Glutamatergic neuron (in vitro differentiated cells): ENCODE data around the gene DNAJA2. TPM values are rescaled to one million over a fixed set of nuclear protein-coding genes. Genes with fewer than 3 reads are reported as not detected.
"Not testable (repeated sequence)": the region's sequence is repeated elsewhere in the genome, so short reads cannot be mapped to it uniquely, and the experiment has no call there.

Experiments used
- DNase-seq: peaks from one replicate; pipeline ENCODE4 v3.0.0; 2022
- H3K27ac Mint-ChIP-seq: one replicate; pipeline ENCODE4 v1.8.0; 2020; ENCODE audit warnings: mild to moderate bottlenecking, mixed read lengths, inconsistent platforms; ENCODE audit not compliant: unreplicated experiment
- H3K27me3 Mint-ChIP-seq: one replicate; pipeline ENCODE4 v1.8.0; 2020; ENCODE audit warnings: mild to moderate bottlenecking, moderate library complexity, mixed read lengths, inconsistent platforms; ENCODE audit not compliant: unreplicated experiment
- H3K36me3 Mint-ChIP-seq: one replicate; pipeline ENCODE4 v1.8.0; 2020; ENCODE audit warnings: mild to moderate bottlenecking, mixed read lengths, inconsistent platforms; ENCODE audit not compliant: unreplicated experiment
- H3K4me1 Mint-ChIP-seq: one replicate; pipeline ENCODE4 v1.8.0; 2020; ENCODE audit warnings: mild to moderate bottlenecking, low read depth, mixed read lengths, inconsistent platforms; ENCODE audit not compliant: unreplicated experiment
- H3K4me3 Mint-ChIP-seq: one replicate; pipeline ENCODE4 v1.8.0; 2020; ENCODE audit warnings: mild to moderate bottlenecking, mixed read lengths, inconsistent platforms; ENCODE audit not compliant: unreplicated experiment
- H3K9me3 Mint-ChIP-seq: one replicate; pipeline ENCODE4 v1.8.0; 2020; ENCODE audit warnings: mild to moderate bottlenecking, moderate library complexity, mixed read lengths, inconsistent platforms; ENCODE audit not compliant: unreplicated experiment
- CTCF ChIP-seq: fragments of 200-600 bp; sonication (generic); IDR thresholded peaks from one replicate; pipeline ENCODE4 v1.5.0; 2021; ENCODE audit not compliant: partially characterized antibody, unreplicated experiment
- total RNA-seq: library from RNA; stranded (reverse); fragmentation: NEBNext Ultra II Directional; extraction: Animal tissue kit (Norgen Biotek cat#: 25700); gene quantifications from one replicate; pipeline ENCODE4 v1.2.1, GENCODE V29; 2021; ENCODE audit not compliant: unreplicated experiment

The DNAJA2 gene
- total RNA-seq, 1 donor from 2014 or later = 95.8 TPM

- Mint-ChIP-seq H3K4me1 (no peaks in the 10 kb centered on the region), H3K36me3 (no peaks in the 10 kb centered on the region), H3K9me3 (peaks cover 4% of the 10 kb centered on the region), H3K4me3 (no peak overlapping the region), H3K27ac (no peak overlapping the region), H3K27me3 (peaks cover 1% of the 10 kb centered on the region)
- no peak for TF ChIP-seq CTCF
- no peak for DNase-seq
Observed at GRCh38 chr16:47004652-47005051, 31.2 kb upstream of the DNAJA2 start.

DNA sequence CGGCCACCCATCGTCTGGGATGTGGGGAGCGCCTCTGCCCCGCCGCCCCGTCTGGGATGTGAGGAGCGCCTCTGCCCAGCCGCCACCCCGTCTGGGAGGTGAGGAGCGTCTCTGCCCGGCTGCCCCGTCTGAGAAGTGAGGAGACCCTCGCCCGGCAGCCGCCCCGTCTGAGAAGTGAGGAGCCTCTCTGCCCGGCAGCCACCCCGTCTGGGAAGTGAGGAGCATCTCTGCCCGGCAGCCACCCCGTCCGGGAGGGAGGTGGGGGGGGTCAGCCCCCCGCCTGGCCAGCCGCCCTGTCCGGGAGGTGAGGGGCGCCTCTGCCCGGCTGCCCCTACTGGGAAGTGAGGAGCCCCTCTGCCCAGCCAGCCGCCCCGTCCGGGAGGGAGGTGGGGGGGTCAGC, 26.6 kb upstream of the DNAJA2 start:
- not testable (repeated sequence) for DNase-seq, H3K4me1 Mint-ChIP-seq, H3K27me3 Mint-ChIP-seq, H3K36me3 Mint-ChIP-seq, H3K4me3 Mint-ChIP-seq, H3K27ac Mint-ChIP-seq, H3K9me3 Mint-ChIP-seq

GRCh38 chr16:46997844-46998243, 24.4 kb upstream of the DNAJA2 start:
- no peaks in the 10 kb centered on the region for H3K4me1 Mint-ChIP-seq
- TF ChIP-seq CTCF = no peak
- H3K9me3 Mint-ChIP-seq = peaks cover 6% of the 10 kb centered on the region
- no peak for DNase-seq
- H3K27me3 Mint-ChIP-seq = peaks cover 1% of the 10 kb centered on the region
- H3K27ac Mint-ChIP-seq = no peak overlapping the region
- H3K36me3 Mint-ChIP-seq = no peaks in the 10 kb centered on the region
- H3K4me3 Mint-ChIP-seq = no peak overlapping the region

DNA sequence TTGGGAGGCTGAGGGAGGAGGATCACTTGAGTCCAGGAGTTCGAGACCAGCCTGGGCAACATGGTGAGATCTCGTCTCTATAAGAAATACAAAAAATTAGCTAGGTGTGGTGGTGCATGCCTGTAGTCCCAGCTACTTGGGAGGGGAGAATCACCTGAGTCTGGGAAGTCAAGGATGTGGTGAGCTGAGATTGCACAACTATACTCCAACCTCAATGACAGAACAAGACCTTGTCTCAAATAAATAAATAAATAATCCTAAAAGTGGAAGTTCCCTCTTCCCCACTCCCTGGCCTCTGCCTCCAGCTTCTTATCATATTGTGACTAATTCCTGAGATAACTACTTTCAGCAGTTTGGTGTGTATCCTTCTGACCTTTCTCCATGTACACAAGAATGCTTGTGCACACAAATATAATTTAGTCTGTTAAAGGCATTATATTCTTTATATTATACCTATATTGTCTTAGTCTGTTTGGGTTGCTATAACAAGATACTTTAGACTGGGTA, 23.5 kb upstream of the DNAJA2 start:
- H3K27me3 Mint-ChIP-seq = peaks cover 1% of the 10 kb centered on the region
- no peak for TF ChIP-seq CTCF
- DNase-seq = no peak
- H3K36me3 Mint-ChIP-seq = no peaks in the 10 kb centered on the region
- no peak overlapping the region for H3K27ac Mint-ChIP-seq
- H3K9me3 Mint-ChIP-seq = peaks cover 6% of the 10 kb centered on the region
- H3K4me3 Mint-ChIP-seq = no peak overlapping the region
- no peaks in the 10 kb centered on the region for H3K4me1 Mint-ChIP-seq

- no peak for DNase-seq
- H3K4me3 Mint-ChIP-seq = no peak overlapping the region
- H3K4me1 Mint-ChIP-seq = no peaks in the 10 kb centered on the region
- H3K27ac Mint-ChIP-seq = no peak overlapping the region
- no peaks in the 10 kb centered on the region for H3K27me3 Mint-ChIP-seq
- peaks cover 6% of the 10 kb centered on the region for H3K9me3 Mint-ChIP-seq
- H3K36me3 Mint-ChIP-seq = peaks cover 4% of the 10 kb centered on the region
- TF ChIP-seq CTCF = no peak
Observed at GRCh38 chr16:46996391-46996790, 22.9 kb upstream of the DNAJA2 start.
